Activated naive CD8-positive, alpha-beta T cell treated with anti-CD3 and anti-CD28 coated beads for 36 hours (primary cell): Measurements from ENCODE around the gene DNAH8. TPM values are rescaled to one million over a fixed set of nuclear protein-coding genes. Genes with fewer than 3 reads are reported as not detected.

Source experiments
- DNase-seq: peaks from one replicate; pipeline ENCODE4 v3.0.0; 2021
- H3K27ac Mint-ChIP-seq: one replicate; pipeline ENCODE4 v1.8.0; 2022; ENCODE audit warnings: mild to moderate bottlenecking, moderate library complexity, mixed read lengths
- H3K27me3 Mint-ChIP-seq: one replicate; pipeline ENCODE4 v1.8.0; 2022; ENCODE audit warnings: mild to moderate bottlenecking, mixed read lengths
- H3K36me3 Mint-ChIP-seq: one replicate; pipeline ENCODE4 v1.8.0; 2021; ENCODE audit warnings: mild to moderate bottlenecking, mixed read lengths
- H3K4me1 Mint-ChIP-seq: one replicate; pipeline ENCODE4 v1.8.0; 2021; ENCODE audit warnings: mixed read lengths
- H3K4me3 Mint-ChIP-seq: one replicate; pipeline ENCODE4 v1.8.0; 2022; ENCODE audit warnings: mild to moderate bottlenecking, moderate library complexity, mixed read lengths
- H3K9me3 Mint-ChIP-seq: one replicate; pipeline ENCODE4 v1.8.0; 2022; ENCODE audit warnings: mixed read lengths
- total RNA-seq, 2 experiments: library from RNA; stranded (reverse); gene quantifications; one replicate each; pipeline ENCODE4 v1.2.3, GENCODE V29; 2021

Gene DNAH8
- total RNA-seq, 2 experiments from 2014 or later = 0.08 TPM; not detected in 1

- DNase-seq = no peak
- Mint-ChIP-seq H3K4me3 (no peak overlapping the region), H3K4me1 (no peaks in the 10 kb centered on the region), H3K36me3 (no peaks in the 10 kb centered on the region), H3K27ac (no peak overlapping the region), H3K27me3 (peaks cover 30% of the 10 kb centered on the region), H3K9me3 (no peaks in the 10 kb centered on the region)
These were observed 263.1 kb downstream of the DNAH8 start for GRCh38 chr6:38978139-38978704.

- no peaks in the 10 kb centered on the region for H3K4me1 Mint-ChIP-seq
- no peak overlapping the region for H3K27ac Mint-ChIP-seq
- no peaks in the 10 kb centered on the region for H3K36me3 Mint-ChIP-seq
- no peaks in the 10 kb centered on the region for H3K9me3 Mint-ChIP-seq
- DNase-seq = no peak
- H3K27me3 Mint-ChIP-seq = peaks cover 21% of the 10 kb centered on the region
- H3K4me3 Mint-ChIP-seq = no peak overlapping the region
These were observed 267.4 kb downstream of the DNAH8 start for GRCh38 chr6:38982470-38982869.

GRCh38 chr6:38984723-38985122, 269.6 kb downstream of the DNAH8 start:
- no peaks in the 10 kb centered on the region for H3K4me1 Mint-ChIP-seq
- H3K27me3 Mint-ChIP-seq = peaks cover 13% of the 10 kb centered on the region
- H3K9me3 Mint-ChIP-seq = no peaks in the 10 kb centered on the region
- no peaks in the 10 kb centered on the region for H3K36me3 Mint-ChIP-seq
- no peak overlapping the region for H3K4me3 Mint-ChIP-seq
- DNase-seq = no peak
- no peak overlapping the region for H3K27ac Mint-ChIP-seq

GRCh38 chr6:38985839-38986238, 270.7 kb downstream of the DNAH8 start:
- DNase-seq = no peak
- Mint-ChIP-seq H3K4me1 (no peaks in the 10 kb centered on the region), H3K27me3 (peaks cover 12% of the 10 kb centered on the region), H3K4me3 (no peak overlapping the region), H3K36me3 (no peaks in the 10 kb centered on the region), H3K27ac (no peak overlapping the region), H3K9me3 (no peaks in the 10 kb centered on the region)

GRCh38 chr6:38987503-38987902, 272.4 kb downstream of the DNAH8 start:
- no peak for DNase-seq
- Mint-ChIP-seq H3K9me3 (no peaks in the 10 kb centered on the region), H3K36me3 (no peaks in the 10 kb centered on the region), H3K27me3 (peaks cover 14% of the 10 kb centered on the region), H3K4me3 (no peak overlapping the region), H3K27ac (no peak overlapping the region), H3K4me1 (no peaks in the 10 kb centered on the region)

- Mint-ChIP-seq H3K9me3 (no peaks in the 10 kb centered on the region), H3K27me3 (peaks cover 10% of the 10 kb centered on the region), H3K4me3 (no peak overlapping the region), H3K4me1 (no peaks in the 10 kb centered on the region), H3K36me3 (no peaks in the 10 kb centered on the region), H3K27ac (no peak overlapping the region)
- DNase-seq = no peak
These were observed 273.8 kb downstream of the DNAH8 start for GRCh38 chr6:38988736-38989449.

GRCh38 chr6:38990475-38990874, 275.4 kb downstream of the DNAH8 start:
- Mint-ChIP-seq H3K27me3 (peaks cover 4% of the 10 kb centered on the region), H3K27ac (no peak overlapping the region), H3K9me3 (no peaks in the 10 kb centered on the region), H3K4me1 (no peaks in the 10 kb centered on the region), H3K36me3 (no peaks in the 10 kb centered on the region), H3K4me3 (no peak overlapping the region)
- no peak for DNase-seq

GRCh38 chr6:38996676-38997075, 281.6 kb downstream of the DNAH8 start:
- Mint-ChIP-seq H3K4me3 (no peak overlapping the region), H3K9me3 (no peaks in the 10 kb centered on the region), H3K27ac (no peak overlapping the region), H3K4me1 (no peaks in the 10 kb centered on the region), H3K36me3 (no peaks in the 10 kb centered on the region), H3K27me3 (peaks cover 16% of the 10 kb centered on the region)
- DNase-seq = no peak

- H3K27me3 Mint-ChIP-seq = peaks cover 16% of the 10 kb centered on the region
- H3K36me3 Mint-ChIP-seq = no peaks in the 10 kb centered on the region
- no peaks in the 10 kb centered on the region for H3K4me1 Mint-ChIP-seq
- H3K27ac Mint-ChIP-seq = no peak overlapping the region
- H3K9me3 Mint-ChIP-seq = no peaks in the 10 kb centered on the region
- H3K4me3 Mint-ChIP-seq = no peak overlapping the region
- peak; percentile 39 for DNase-seq
These were observed 282.1 kb downstream of the DNAH8 start for GRCh38 chr6:38997128-38997761.

GRCh38 chr6:39003072-39003471, 288.0 kb downstream of the DNAH8 start:
- H3K36me3 Mint-ChIP-seq = no peaks in the 10 kb centered on the region
- H3K4me1 Mint-ChIP-seq = no peaks in the 10 kb centered on the region
- no peaks in the 10 kb centered on the region for H3K9me3 Mint-ChIP-seq
- peaks cover 24% of the 10 kb centered on the region for H3K27me3 Mint-ChIP-seq
- no peak overlapping the region for H3K4me3 Mint-ChIP-seq
- DNase-seq = peak; percentile 6
- H3K27ac Mint-ChIP-seq = no peak overlapping the region

GRCh38 chr6:39003492-39003891, 288.4 kb downstream of the DNAH8 start:
- no peaks in the 10 kb centered on the region for H3K9me3 Mint-ChIP-seq
- peaks cover 28% of the 10 kb centered on the region for H3K27me3 Mint-ChIP-seq
- DNase-seq = no peak
- no peaks in the 10 kb centered on the region for H3K4me1 Mint-ChIP-seq
- H3K36me3 Mint-ChIP-seq = no peaks in the 10 kb centered on the region
- no peak overlapping the region for H3K27ac Mint-ChIP-seq
- H3K4me3 Mint-ChIP-seq = no peak overlapping the region

- no peak overlapping the region for H3K27ac Mint-ChIP-seq
- no peaks in the 10 kb centered on the region for H3K9me3 Mint-ChIP-seq
- H3K4me3 Mint-ChIP-seq = no peak overlapping the region
- H3K27me3 Mint-ChIP-seq = peaks cover 41% of the 10 kb centered on the region
- no peaks in the 10 kb centered on the region for H3K36me3 Mint-ChIP-seq
- DNase-seq = no peak
- H3K4me1 Mint-ChIP-seq = no peaks in the 10 kb centered on the region
These were observed 289.7 kb downstream of the DNAH8 start for GRCh38 chr6:39004801-39005200.

GRCh38 chr6:39005774-39006173, 290.7 kb downstream of the DNAH8 start:
- no peaks in the 10 kb centered on the region for H3K36me3 Mint-ChIP-seq
- H3K9me3 Mint-ChIP-seq = no peaks in the 10 kb centered on the region
- DNase-seq = no peak
- H3K4me3 Mint-ChIP-seq = no peak overlapping the region
- H3K4me1 Mint-ChIP-seq = no peaks in the 10 kb centered on the region
- peaks cover 41% of the 10 kb centered on the region for H3K27me3 Mint-ChIP-seq
- no peak overlapping the region for H3K27ac Mint-ChIP-seq

- H3K27me3 Mint-ChIP-seq = peaks cover 52% of the 10 kb centered on the region
- no peaks in the 10 kb centered on the region for H3K36me3 Mint-ChIP-seq
- no peak for DNase-seq
- H3K9me3 Mint-ChIP-seq = no peaks in the 10 kb centered on the region
- no peak overlapping the region for H3K4me3 Mint-ChIP-seq
- H3K27ac Mint-ChIP-seq = no peak overlapping the region
- no peaks in the 10 kb centered on the region for H3K4me1 Mint-ChIP-seq
These were observed 292.5 kb downstream of the DNAH8 start for GRCh38 chr6:39007575-39007974.

GRCh38 chr6:39008737-39009136, 293.6 kb downstream of the DNAH8 start:
- H3K36me3 Mint-ChIP-seq = no peaks in the 10 kb centered on the region
- peaks cover 63% of the 10 kb centered on the region for H3K27me3 Mint-ChIP-seq
- H3K4me3 Mint-ChIP-seq = no peak overlapping the region
- no peaks in the 10 kb centered on the region for H3K4me1 Mint-ChIP-seq
- DNase-seq = no peak
- H3K9me3 Mint-ChIP-seq = no peaks in the 10 kb centered on the region
- H3K27ac Mint-ChIP-seq = no peak overlapping the region

GRCh38 chr6:39009476-39009875, 294.4 kb downstream of the DNAH8 start:
- no peaks in the 10 kb centered on the region for H3K36me3 Mint-ChIP-seq
- no peak overlapping the region for H3K4me3 Mint-ChIP-seq
- DNase-seq = no peak
- no peaks in the 10 kb centered on the region for H3K4me1 Mint-ChIP-seq
- peaks cover 67% of the 10 kb centered on the region for H3K27me3 Mint-ChIP-seq
- no peaks in the 10 kb centered on the region for H3K9me3 Mint-ChIP-seq
- no peak overlapping the region for H3K27ac Mint-ChIP-seq
